IMR-90 (cell line): ENCODE measurements around the gene SCAF4. TPM values are rescaled to one million over a fixed set of nuclear protein-coding genes. Genes with fewer than 3 reads are reported as not detected.

Experiments
- ATAC-seq: fragments of 200-7000 bp; cut with Tn5 transposase; 2 replicates; pipeline ENCODE4 v1.9.1; 2020; ENCODE audit warnings: low read depth, mild to moderate bottlenecking, moderate library complexity
- BruUV-seq: library from RNA; stranded (reverse); fragments of 400-500 nt; replicated peaks from 2 replicates; lab custom pipeline; 2021; lab: Mats Ljungman, UMichigan
- CTCF ChIA-PET: fragments of 300-600 bp; formaldehyde crosslinking; extraction: SDS; loops from one replicate; lab custom pipeline; 2021; ENCODE audit warnings: antibody characterized with exemption; lab: Yijun Ruan, JAX
- POLR2A ChIA-PET: fragments of 300-600 bp; sonication (Branson Sonifier 250); formaldehyde crosslinking; loops from one replicate; lab custom pipeline; 2022; ENCODE audit warnings: antibody characterized with exemption; ENCODE audit not compliant: unreplicated experiment; lab: Charles Lee
- DNase-seq: peaks from one replicate; pipeline ENCODE4 v3.0.0; 2013
- H2AFZ ChIP-seq: replicated peaks from 2 replicates; pipeline ENCODE3; 2013; ENCODE audit warnings: low read length, mild to moderate bottlenecking; ENCODE audit not compliant: poor library complexity
- H2AK5ac ChIP-seq: 2 replicates; pipeline ENCODE4 v1.6.1; 2013; ENCODE audit warnings: low read depth, low read length, inconsistent platforms
- H2AK9ac ChIP-seq: replicated peaks from 2 replicates; pipeline ENCODE3; 2013; ENCODE audit warnings: mild to moderate bottlenecking, low read depth, low read length, moderate library complexity; ENCODE audit not compliant: poor library complexity
- H2BK120ac ChIP-seq: 2 replicates; pipeline ENCODE4 v1.6.1; 2013; ENCODE audit warnings: low read depth, low read length, inconsistent platforms
- H2BK15ac ChIP-seq: 3 replicates; pipeline ENCODE4 v1.6.1; 2013; ENCODE audit warnings: low read depth, low read length, inconsistent platforms
- H2BK20ac ChIP-seq: 2 replicates; pipeline ENCODE4 v1.6.1; 2013; ENCODE audit warnings: low read depth, mild to moderate bottlenecking, inconsistent platforms, low read length, moderate library complexity
- H2BK5ac ChIP-seq: 2 replicates; pipeline ENCODE4 v1.6.1; 2013; ENCODE audit warnings: mild to moderate bottlenecking, low read depth, low read length, inconsistent platforms; ENCODE audit not compliant: poor library complexity, severe bottlenecking
- H3K14ac ChIP-seq: replicated peaks from 2 replicates; pipeline ENCODE4 v1.6.1; 2013; ENCODE audit warnings: low read depth, low read length, inconsistent platforms
- H3K18ac ChIP-seq: 2 replicates; pipeline ENCODE4 v1.6.1; 2013; ENCODE audit warnings: low read depth, low read length, control low read depth
- H3K23ac ChIP-seq: 2 replicates; pipeline ENCODE4 v1.6.1; 2013; ENCODE audit warnings: low read depth, low read length, inconsistent platforms
- H3K27ac ChIP-seq: 2 replicates; pipeline ENCODE4 v1.5.1; 2013; ENCODE audit warnings: mild to moderate bottlenecking, control low read depth, low read length; ENCODE audit not compliant: insufficient read depth
- H3K27me3 ChIP-seq: 2 replicates; pipeline ENCODE4 v1.6.1; 2013; ENCODE audit warnings: low read length; ENCODE audit not compliant: control insufficient read depth, insufficient read depth
- H3K36me3 ChIP-seq: 2 replicates; pipeline ENCODE4 v1.6.1; 2013; ENCODE audit warnings: low read length, mixed read lengths; ENCODE audit not compliant: control insufficient read depth, insufficient read depth
- H3K4ac ChIP-seq: 2 replicates; pipeline ENCODE4 v1.6.1; 2013; ENCODE audit warnings: low read depth, low read length, inconsistent platforms
- H3K4me1 ChIP-seq: 2 replicates; pipeline ENCODE4 v1.6.1; 2013; ENCODE audit warnings: low read length, mixed read lengths; ENCODE audit not compliant: control insufficient read depth, insufficient read depth
- H3K4me2 ChIP-seq: 2 replicates; pipeline ENCODE4 v1.6.1; 2013; ENCODE audit warnings: low read depth, mild to moderate bottlenecking, control low read depth, low read length, moderate library complexity
- H3K4me3 ChIP-seq: 2 replicates; pipeline ENCODE4 v1.5.1; 2013; ENCODE audit warnings: low read depth, mild to moderate bottlenecking, control low read depth, low read length, moderate library complexity; ENCODE audit not compliant: insufficient read depth
- H3K56ac ChIP-seq: 2 replicates; pipeline ENCODE4 v1.6.1; 2013; ENCODE audit warnings: low read length, inconsistent platforms; ENCODE audit not compliant: insufficient read depth; ENCODE audit errors: extremely low read depth
- H3K79me1 ChIP-seq, 2 experiments: 2 replicates each; pipeline ENCODE4 v1.6.1; 2013; ENCODE audit warnings: low read length in 2 of 2, inconsistent platforms in 1 of 2, low read depth in 1 of 2
- H3K9ac ChIP-seq: 2 replicates; pipeline ENCODE4 v1.6.1; 2013; ENCODE audit warnings: low read depth, low read length, control low read depth
- H3K9me1 ChIP-seq: 2 replicates; pipeline ENCODE4 v1.6.1; 2013; ENCODE audit warnings: low read length, inconsistent platforms; ENCODE audit not compliant: insufficient read depth
- H3K9me3 ChIP-seq: 2 replicates; pipeline ENCODE4 v1.6.1; 2013; ENCODE audit warnings: low read length; ENCODE audit not compliant: control insufficient read depth, insufficient read depth
- H4K20me1 ChIP-seq: 2 replicates; pipeline ENCODE4 v1.6.1; 2013; ENCODE audit warnings: low read length, inconsistent platforms; ENCODE audit not compliant: insufficient read depth
- H4K5ac ChIP-seq: 2 replicates; pipeline ENCODE4 v1.6.1; 2013; ENCODE audit warnings: mild to moderate bottlenecking, low read depth, low read length, control low read depth
- H4K8ac ChIP-seq, 2 experiments: 2 replicates each; pipeline ENCODE4 v1.6.1; 2013; ENCODE audit warnings: low read depth in 2 of 2, low read length in 2 of 2, control low read depth in 1 of 2, inconsistent platforms in 1 of 2
- H4K91ac ChIP-seq: 2 replicates; pipeline ENCODE4 v1.6.1; 2013; ENCODE audit warnings: low read depth, low read length, inconsistent platforms; ENCODE audit not compliant: insufficient read depth
- FOS ChIP-seq: fragments of 150-350 bp; IDR thresholded peaks from 2 replicates; pipeline ENCODE4 v1.6.1; 2016; ENCODE audit warnings: low read depth, low read length
- MXI1 ChIP-seq: IDR thresholded peaks from 2 replicates; pipeline ENCODE4 v1.6.1; 2012; ENCODE audit warnings: low read depth, mild to moderate bottlenecking, low read length, moderate library complexity, borderline replicate concordance
- WGBS, 2 experiments: methylation state at CpG; one replicate each; pipeline versions ENCODE4 v1.1.5 to v1.1.7; 2013; ENCODE audit warnings: missing lambda C conversion rate in 2 of 2; ENCODE audit not compliant: insufficient read length in 1 of 2; ENCODE audit errors: extremely low coverage in 2 of 2; 5-methylcytosine and 5-hydroxymethylcytosine counted together
- dilution Hi-C: fragments of 300-500 bp; cut with HindIII; formaldehyde crosslinking; loops from one replicate; pipeline ENCODE4 v1.14.3; 2018; ENCODE audit warnings: low sequenced_read_pairs; ENCODE audit not compliant: unreplicated experiment
- in situ Hi-C: fragments of 300-500 bp; cut with MboI; formaldehyde crosslinking; loops from 3 replicates; pipeline ENCODE4 v1.14.3; 2019; ENCODE audit warnings: low sequenced_read_pairs, inconsistent platforms, mixed read lengths
- intact Hi-C: fragments of 100-400 bp; cut with micrococcal nuclease; formaldehyde crosslinking; loops from 2 replicates; pipeline ENCODE4 v1.10.0; 2022
- polyA plus RNA-seq, 3 experiments: library from polyadenylated mRNA; depleted of rRNA; stranded (reverse); fragments of >200 nt; gene quantifications; 2 replicates each; pipeline ENCODE4 v1.2.3, GENCODE V29; 2012; ENCODE audit warnings: low replicate concordance in 1 of 3
- total RNA-seq: library from RNA; depleted of rRNA; stranded (reverse); fragments of >200 nt; gene quantifications from 2 replicates; pipeline ENCODE4 v1.2.3, GENCODE V29; 2012

Gene SCAF4
- total and polyA plus RNA-seq, 2 of the 4 experiments (the other 2 are of a cell fraction), result 2.7 to 12.1 TPM

DNA sequence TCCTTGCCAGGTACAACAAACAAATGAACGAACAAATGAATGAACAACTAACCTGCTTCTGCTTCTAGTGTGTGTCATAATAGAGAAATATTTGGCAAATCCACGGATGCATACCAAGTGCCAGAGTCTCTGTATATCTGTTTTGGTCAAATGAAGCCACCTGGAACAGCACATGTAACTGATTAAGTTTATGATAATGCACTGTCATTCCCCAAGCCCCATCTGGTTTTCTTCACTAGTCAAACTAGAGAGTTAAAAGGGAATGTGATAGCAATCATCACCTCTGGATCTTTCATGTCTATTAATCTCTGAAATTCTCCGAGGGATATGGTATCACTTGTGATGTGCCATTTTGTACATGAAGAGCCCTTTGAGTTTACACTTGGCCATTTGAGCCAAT is 21.0 kb upstream of the SCAF4 start:
- no peak overlapping the region for H2AK9ac ChIP-seq
- no peak overlapping the region for H3K4me3 ChIP-seq
- no CpG with 5 or more reads among the region's 3 CpGs for WGBS, 2 experiments
- ATAC-seq, result no peak
- H3K56ac ChIP-seq, result no peak overlapping the region
- no peak overlapping the region for H3K14ac ChIP-seq
- H3K9me3 ChIP-seq, result no peaks in the 10 kb centered on the region
- no peak overlapping the region for H2BK5ac ChIP-seq
- H2BK15ac ChIP-seq, result no peak overlapping the region
- H4K5ac ChIP-seq, result no peak overlapping the region
- TF ChIP-seq MXI1 (no peak), FOS (no peak)
- no peak overlapping the region for H3K27ac ChIP-seq
- no peaks in the 10 kb centered on the region for H3K79me1 ChIP-seq
- H3K4me2 ChIP-seq, result no peak overlapping the region
- no peak overlapping the region for H2BK20ac ChIP-seq
- H3K23ac ChIP-seq, result no peak overlapping the region
- no peaks in the 10 kb centered on the region for H3K9me1 ChIP-seq
- no peak overlapping the region for H3K9ac ChIP-seq
- H4K8ac ChIP-seq, result no peak overlapping the region
- no peaks in the 10 kb centered on the region for H4K20me1 ChIP-seq
- no peaks in the 10 kb centered on the region for H3K4me1 ChIP-seq
- intact Hi-C loops, result no loop called here
- in situ Hi-C loops, result no loop called here
- no peaks in the 10 kb centered on the region for H3K36me3 ChIP-seq
- H2AK5ac ChIP-seq, result no peak overlapping the region
- no peak overlapping the region for H2AFZ ChIP-seq
- ChIA-PET CTCF (interaction anchor here (0.5 kb wide), 1 partner anchor 18 kb away, joined by 5 read pairs; no protein-coding TSS in a partner anchor), POLR2A (no interaction called here)
- no peak overlapping the region for H3K4ac ChIP-seq
- no peak overlapping the region for H4K91ac ChIP-seq
- dilution Hi-C loops, result no loop called here
- no TSS peak for BruUV-seq
- no peak overlapping the region for H2BK120ac ChIP-seq
- no peak overlapping the region for H3K18ac ChIP-seq
- DNase-seq, result no peak
- H3K27me3 ChIP-seq, result no peaks in the 10 kb centered on the region; the same call in 1 of the 2 replicates
